ENCODE measurements around the gene PYGB.

PYGB gene

DNA sequence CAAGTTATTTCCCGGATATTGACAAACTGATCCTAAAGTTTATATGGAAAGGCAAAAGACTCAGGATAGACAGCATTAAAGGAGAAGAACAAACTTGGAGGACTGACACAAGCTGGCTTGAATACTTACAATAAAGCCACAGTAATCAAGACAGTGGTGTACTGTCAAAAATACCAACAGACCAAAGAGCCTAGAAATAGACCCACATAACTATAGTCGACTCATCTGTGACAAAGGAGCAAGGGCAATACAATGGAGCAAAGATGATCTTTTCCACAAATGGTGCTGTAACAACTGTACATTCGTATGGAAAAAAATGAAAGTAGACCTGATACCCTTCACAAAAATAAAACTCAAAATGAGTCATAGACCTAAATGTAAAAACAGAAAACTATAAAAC, 96.7 kb downstream of the PYGB start:
- TF ChIP-seq, protein P1, sequence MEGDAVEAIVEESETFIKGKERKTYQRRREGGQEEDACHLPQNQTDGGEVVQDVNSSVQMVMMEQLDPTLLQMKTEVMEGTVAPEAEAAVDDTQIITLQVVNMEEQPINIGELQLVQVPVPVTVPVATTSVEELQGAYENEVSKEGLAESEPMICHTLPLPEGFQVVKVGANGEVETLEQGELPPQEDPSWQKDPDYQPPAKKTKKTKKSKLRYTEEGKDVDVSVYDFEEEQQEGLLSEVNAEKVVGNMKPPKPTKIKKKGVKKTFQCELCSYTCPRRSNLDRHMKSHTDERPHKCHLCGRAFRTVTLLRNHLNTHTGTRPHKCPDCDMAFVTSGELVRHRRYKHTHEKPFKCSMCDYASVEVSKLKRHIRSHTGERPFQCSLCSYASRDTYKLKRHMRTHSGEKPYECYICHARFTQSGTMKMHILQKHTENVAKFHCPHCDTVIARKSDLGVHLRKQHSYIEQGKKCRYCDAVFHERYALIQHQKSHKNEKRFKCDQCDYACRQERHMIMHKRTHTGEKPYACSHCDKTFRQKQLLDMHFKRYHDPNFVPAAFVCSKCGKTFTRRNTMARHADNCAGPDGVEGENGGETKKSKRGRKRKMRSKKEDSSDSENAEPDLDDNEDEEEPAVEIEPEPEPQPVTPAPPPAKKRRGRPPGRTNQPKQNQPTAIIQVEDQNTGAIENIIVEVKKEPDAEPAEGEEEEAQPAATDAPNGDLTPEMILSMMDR (conservative IDR thresholded peaks at IDR 0.05): no peak
- H3K27ac ChIP-seq: no peak overlapping the region

DNA sequence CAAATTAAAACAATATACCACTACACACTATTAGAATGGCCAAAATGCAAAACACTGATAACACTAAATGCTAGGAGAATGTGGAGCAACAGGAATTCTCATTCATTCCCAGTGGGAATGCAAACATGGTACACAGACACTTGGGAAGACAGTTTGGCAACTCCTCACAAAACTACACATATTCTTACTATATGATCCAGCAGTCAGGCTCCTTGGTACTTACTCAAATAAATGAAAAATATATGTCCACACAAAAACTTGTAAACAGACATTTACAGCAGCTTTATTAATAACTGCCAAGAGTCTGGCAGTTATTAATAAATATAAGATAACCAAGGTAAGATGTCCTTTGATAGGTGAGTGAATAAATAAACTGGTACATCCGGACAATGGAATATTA, 97.8 kb downstream of the PYGB start:
- TF ChIP-seq, protein P1 (conservative IDR thresholded peaks at IDR 0.05): no peak
- H3K27ac ChIP-seq: peak overlapping the region; percentile 26; the same call in 1 of the 2 replicates

DNA sequence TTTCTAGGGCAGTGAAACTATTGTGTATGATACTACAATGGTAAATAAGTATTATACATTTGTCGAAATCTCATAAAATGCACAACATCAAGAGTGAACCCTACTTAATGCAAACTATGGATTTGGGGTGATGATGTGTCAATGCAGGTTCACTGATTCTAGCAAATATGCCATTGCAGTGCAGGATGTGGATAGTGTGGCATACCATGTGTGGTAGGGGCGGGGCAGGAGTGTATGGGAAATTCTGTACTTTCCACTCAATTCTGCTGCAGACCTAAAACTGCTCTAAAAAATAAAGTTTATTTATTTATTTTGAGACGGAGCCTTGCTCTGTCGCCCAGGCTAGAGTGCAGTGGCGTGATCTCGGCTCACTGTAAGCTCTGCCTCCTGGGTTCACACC, 98.5 kb downstream of the PYGB start:
- TF ChIP-seq, protein P1 (conservative IDR thresholded peaks at IDR 0.05): no peak
- peak overlapping the region; percentile 26 for H3K27ac ChIP-seq

Measured in VCaP (cell line).